HG02943 (cell line): Measurements from ENCODE around the gene RAI14.
"Not testable (repeated sequence)": the region's sequence is repeated elsewhere in the genome, so short reads cannot be mapped to it uniquely, and the experiment has no call there.

Source experiments
- ATAC-seq: cut with Tn5 transposase; IDR thresholded peaks from one replicate; pipeline ENCODE4 v1.9.1; 2021; ENCODE audit warnings: mild to moderate bottlenecking, low read depth, moderate library complexity; ENCODE audit not compliant: unreplicated experiment

RAI14 gene

GRCh38 chr5:34803974-34804732, 148.0 kb downstream of the RAI14 start:
- no peak for ATAC-seq

GRCh38 chr5:34804913-34805312, 148.8 kb downstream of the RAI14 start:
- ATAC-seq: no peak

GRCh38 chr5:34806532-34806931, 150.4 kb downstream of the RAI14 start:
- ATAC-seq: no peak

GRCh38 chr5:34811706-34812105, 155.6 kb downstream of the RAI14 start:
- no peak for ATAC-seq

- ATAC-seq: no peak
These were observed 157.4 kb downstream of the RAI14 start for GRCh38 chr5:34813509-34813908.

- no peak for ATAC-seq
These were observed 161.6 kb downstream of the RAI14 start for GRCh38 chr5:34817558-34818351.

- no peak for ATAC-seq
These were observed 162.6 kb downstream of the RAI14 start for GRCh38 chr5:34818717-34819116.

GRCh38 chr5:34820593-34820992, 164.5 kb downstream of the RAI14 start:
- ATAC-seq: no peak

GRCh38 chr5:34822956-34823715, 167.0 kb downstream of the RAI14 start:
- ATAC-seq: no peak

- ATAC-seq: no peak
These were observed 170.2 kb downstream of the RAI14 start for GRCh38 chr5:34826347-34826746.

GRCh38 chr5:34827588-34828506, 171.7 kb downstream of the RAI14 start:
- no peak for ATAC-seq

- ATAC-seq: not testable (repeated sequence)
These were observed 174.7 kb downstream of the RAI14 start for GRCh38 chr5:34830827-34831226.

- no peak for ATAC-seq
These were observed 175.2 kb downstream of the RAI14 start for GRCh38 chr5:34831303-34831702.

GRCh38 chr5:34832568-34832967, 176.4 kb downstream of the RAI14 start:
- ATAC-seq: no peak

GRCh38 chr5:34833090-34833489, 177.0 kb downstream of the RAI14 start:
- no peak for ATAC-seq

GRCh38 chr5:34833976-34834793, 178.1 kb downstream of the RAI14 start:
- no peak for ATAC-seq

GRCh38 chr5:34834794-34835089, 178.6 kb downstream of the RAI14 start:
- no peak for ATAC-seq

GRCh38 chr5:34835664-34836063, 179.5 kb downstream of the RAI14 start:
- ATAC-seq: no peak
